Thyroid gland (tissue), 4 donors: ENCODE measurements around the gene EXT2.

Experiments used
- POLR2A ChIP-seq, 2 donors: fragments of 450-650 bp; IDR thresholded peaks; one replicate each; pipeline ENCODE4 v1.6.1; 2017; ENCODE audit warnings: antibody characterized with exemption in 2 of 2, mild to moderate bottlenecking in 2 of 2, moderate library complexity in 1 of 2
- TF ChIP-seq, protein P1 (sequence below), 6 experiments: fragments of 200-600 bp in 3 of 6; fragments of 450-650 bp in 3 of 6; sonication (generic) in 3 of 6; IDR thresholded peaks; one replicate each; pipeline ENCODE4 v1.5.1; 2016 to 2019; ENCODE audit warnings: antibody characterized with exemption in 6 of 6, mild to moderate bottlenecking in 2 of 6, inconsistent platforms in 1 of 6, moderate library complexity in 1 of 6

DNA sequence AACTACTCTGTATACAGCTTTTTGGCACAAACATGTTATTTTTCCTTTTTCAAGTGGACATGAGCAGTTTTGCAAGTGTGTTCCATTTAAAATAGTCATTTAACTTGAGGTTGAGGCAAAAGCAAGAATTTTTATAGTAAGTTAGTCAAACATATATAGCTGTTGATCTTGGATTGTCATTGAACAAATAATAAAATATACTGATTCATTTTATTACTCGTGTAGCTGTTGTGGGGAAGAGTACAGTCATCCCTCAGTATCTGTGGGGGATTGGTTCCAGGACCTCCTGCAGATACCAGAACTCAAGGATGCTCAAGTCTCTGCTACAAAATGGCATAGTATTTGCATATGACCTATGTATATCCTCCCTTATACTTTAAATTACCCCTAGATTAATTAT, 45.3 kb downstream of the EXT2 start:
- TF ChIP-seq, protein P1, sequence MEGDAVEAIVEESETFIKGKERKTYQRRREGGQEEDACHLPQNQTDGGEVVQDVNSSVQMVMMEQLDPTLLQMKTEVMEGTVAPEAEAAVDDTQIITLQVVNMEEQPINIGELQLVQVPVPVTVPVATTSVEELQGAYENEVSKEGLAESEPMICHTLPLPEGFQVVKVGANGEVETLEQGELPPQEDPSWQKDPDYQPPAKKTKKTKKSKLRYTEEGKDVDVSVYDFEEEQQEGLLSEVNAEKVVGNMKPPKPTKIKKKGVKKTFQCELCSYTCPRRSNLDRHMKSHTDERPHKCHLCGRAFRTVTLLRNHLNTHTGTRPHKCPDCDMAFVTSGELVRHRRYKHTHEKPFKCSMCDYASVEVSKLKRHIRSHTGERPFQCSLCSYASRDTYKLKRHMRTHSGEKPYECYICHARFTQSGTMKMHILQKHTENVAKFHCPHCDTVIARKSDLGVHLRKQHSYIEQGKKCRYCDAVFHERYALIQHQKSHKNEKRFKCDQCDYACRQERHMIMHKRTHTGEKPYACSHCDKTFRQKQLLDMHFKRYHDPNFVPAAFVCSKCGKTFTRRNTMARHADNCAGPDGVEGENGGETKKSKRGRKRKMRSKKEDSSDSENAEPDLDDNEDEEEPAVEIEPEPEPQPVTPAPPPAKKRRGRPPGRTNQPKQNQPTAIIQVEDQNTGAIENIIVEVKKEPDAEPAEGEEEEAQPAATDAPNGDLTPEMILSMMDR (IDR thresholded peaks at IDR 0.05) = no peak
- TF ChIP-seq POLR2A (IDR thresholded peaks at IDR 0.05) = no peak
